ENCODE measurements around the gene KMT2A.

KMT2A gene

GRCh38 chr11:118536726-118537125, 100.4 kb downstream of the KMT2A start:
- DNase-seq (ENCODE audit: extremely low read depth, low read depth): no peak

DNA sequence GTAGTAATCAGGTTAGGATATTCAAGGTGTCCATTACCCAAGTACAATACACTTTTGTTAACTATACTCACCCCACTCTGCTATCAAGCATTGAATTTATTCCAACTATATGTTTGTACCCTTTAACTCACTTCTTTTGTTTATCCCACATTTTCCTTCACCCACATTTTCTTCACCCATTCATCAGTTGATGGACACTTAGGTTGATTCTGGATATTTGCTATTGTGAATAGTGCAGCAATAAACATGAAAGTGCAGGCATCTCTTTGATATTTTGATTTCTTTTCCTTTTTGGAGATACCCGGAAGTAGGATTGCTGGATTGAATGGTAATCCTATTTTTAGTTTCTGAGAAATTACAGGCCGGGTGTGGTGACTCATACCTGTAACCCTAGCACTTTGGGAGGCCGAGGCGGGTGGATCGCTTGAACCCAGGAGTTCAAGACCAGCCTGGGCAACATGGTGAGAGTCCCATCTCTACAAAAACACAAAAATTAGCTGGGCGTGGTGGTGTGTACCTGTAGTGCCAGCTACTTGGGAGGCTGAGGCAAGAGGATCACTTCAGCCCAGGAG, 101.2 kb downstream of the KMT2A start:
- DNase-seq (ENCODE audit: extremely low read depth, low read depth): no peak
- TF ChIP-seq, protein P1, sequence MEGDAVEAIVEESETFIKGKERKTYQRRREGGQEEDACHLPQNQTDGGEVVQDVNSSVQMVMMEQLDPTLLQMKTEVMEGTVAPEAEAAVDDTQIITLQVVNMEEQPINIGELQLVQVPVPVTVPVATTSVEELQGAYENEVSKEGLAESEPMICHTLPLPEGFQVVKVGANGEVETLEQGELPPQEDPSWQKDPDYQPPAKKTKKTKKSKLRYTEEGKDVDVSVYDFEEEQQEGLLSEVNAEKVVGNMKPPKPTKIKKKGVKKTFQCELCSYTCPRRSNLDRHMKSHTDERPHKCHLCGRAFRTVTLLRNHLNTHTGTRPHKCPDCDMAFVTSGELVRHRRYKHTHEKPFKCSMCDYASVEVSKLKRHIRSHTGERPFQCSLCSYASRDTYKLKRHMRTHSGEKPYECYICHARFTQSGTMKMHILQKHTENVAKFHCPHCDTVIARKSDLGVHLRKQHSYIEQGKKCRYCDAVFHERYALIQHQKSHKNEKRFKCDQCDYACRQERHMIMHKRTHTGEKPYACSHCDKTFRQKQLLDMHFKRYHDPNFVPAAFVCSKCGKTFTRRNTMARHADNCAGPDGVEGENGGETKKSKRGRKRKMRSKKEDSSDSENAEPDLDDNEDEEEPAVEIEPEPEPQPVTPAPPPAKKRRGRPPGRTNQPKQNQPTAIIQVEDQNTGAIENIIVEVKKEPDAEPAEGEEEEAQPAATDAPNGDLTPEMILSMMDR (IDR thresholded peaks at IDR 0.05; ENCODE audit: low read depth, low read length): no peak

More at GRCh38 chr11:118536726-118537125, 100.4 kb downstream of the KMT2A start:
- TF ChIP-seq, protein P1 (IDR thresholded peaks at IDR 0.05; ENCODE audit: low read depth, low read length): no peak

- no peak for DNase-seq (ENCODE audit: extremely low read depth, low read depth)
- TF ChIP-seq, protein P1 (IDR thresholded peaks at IDR 0.05; ENCODE audit: low read depth, low read length): no peak
These were observed 107.8 kb downstream of the KMT2A start for GRCh38 chr11:118544010-118544646.

DNA sequence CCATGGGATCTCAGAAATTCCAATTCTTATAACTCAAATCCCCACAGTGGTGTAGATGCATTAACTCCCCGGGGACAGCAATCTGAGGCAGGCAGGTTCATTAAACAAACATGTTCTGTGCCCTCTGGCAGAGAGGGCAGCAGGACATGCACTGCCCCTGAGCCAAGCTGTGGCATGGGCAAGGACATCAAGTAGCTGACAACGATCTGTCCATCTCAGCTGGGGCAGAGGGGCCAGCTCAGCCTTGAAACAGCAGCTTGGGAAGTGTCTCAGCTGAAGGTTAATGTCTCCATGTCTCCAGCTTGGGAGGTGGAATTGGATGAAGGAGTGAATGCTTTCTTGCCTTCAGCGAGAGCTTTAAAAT, 108.3 kb downstream of the KMT2A start:
- TF ChIP-seq, protein P1 (IDR thresholded peaks at IDR 0.05; ENCODE audit: low read depth, low read length): no peak
- DNase-seq (ENCODE audit: extremely low read depth, low read depth): no peak

- TF ChIP-seq, protein P1 (IDR thresholded peaks at IDR 0.05; ENCODE audit: low read depth, low read length): no peak
These were observed 109.2 kb downstream of the KMT2A start for GRCh38 chr11:118545533-118545932.

DNA sequence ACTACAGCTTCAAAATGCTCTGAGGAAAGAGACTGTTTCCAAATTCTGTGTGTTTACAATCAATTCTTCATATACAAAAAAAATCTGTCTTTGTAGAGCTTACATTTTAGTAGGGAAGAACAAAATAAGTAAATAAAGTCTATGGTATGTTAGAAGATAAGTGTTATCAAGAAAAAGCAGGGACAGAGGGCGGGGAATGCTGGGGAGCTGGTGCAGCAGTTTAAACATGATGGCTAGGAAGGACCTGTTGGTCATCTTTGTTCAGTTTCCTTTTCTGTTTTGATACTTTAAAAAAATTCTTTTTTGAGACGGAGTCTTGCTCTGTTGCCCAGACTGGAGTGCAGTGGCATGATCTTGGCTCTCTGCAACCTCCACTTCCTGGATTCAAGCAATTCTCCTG, 110.8 kb downstream of the KMT2A start:
- no peak for DNase-seq (ENCODE audit: extremely low read depth, low read depth)
- TF ChIP-seq, protein P1 (IDR thresholded peaks at IDR 0.05; ENCODE audit: low read depth, low read length): no peak

More at GRCh38 chr11:118545533-118545932, 109.2 kb downstream of the KMT2A start:
- no peak for DNase-seq (ENCODE audit: extremely low read depth, low read depth)

GRCh38 chr11:118552341-118552740, 116.0 kb downstream of the KMT2A start:
- DNase-seq (ENCODE audit: extremely low read depth, low read depth): no peak
- TF ChIP-seq, protein P1 (IDR thresholded peaks at IDR 0.05; ENCODE audit: low read depth, low read length): no peak

Data from AG09319 (cell line).